Dendritic cell treated with granulocyte-macrophage colony-stimulating factor and Interleukin-4, amounts not matched to agents 40 ng/mL and 50 ng/mL, for 4 days (primary cell): ENCODE measurements around the gene SP140L.

ENCODE experiments used
- H3K27ac Mint-ChIP-seq: one replicate; pipeline ENCODE4 v1.8.0; 2022; ENCODE audit warnings: mild to moderate bottlenecking, mixed read lengths
- H3K27me3 Mint-ChIP-seq: one replicate; pipeline ENCODE4 v1.8.0; 2022; ENCODE audit warnings: mild to moderate bottlenecking, mixed read lengths
- H3K36me3 Mint-ChIP-seq: one replicate; pipeline ENCODE4 v1.8.0; 2022; ENCODE audit warnings: low read depth, mixed read lengths
- H3K4me1 Mint-ChIP-seq: one replicate; pipeline ENCODE4 v1.8.0; 2022; ENCODE audit warnings: low read depth, mixed read lengths
- H3K4me3 Mint-ChIP-seq: one replicate; pipeline ENCODE4 v1.8.0; 2022; ENCODE audit warnings: mild to moderate bottlenecking, moderate library complexity, mixed read lengths
- H3K9me3 Mint-ChIP-seq: one replicate; pipeline ENCODE4 v1.8.0; 2022; ENCODE audit warnings: mixed read lengths
- intact Hi-C: fragments of 100-400 bp; cut with micrococcal nuclease; formaldehyde crosslinking; loops from one replicate; pipeline ENCODE4 v1.15.0; 2022

SP140L gene

DNA sequence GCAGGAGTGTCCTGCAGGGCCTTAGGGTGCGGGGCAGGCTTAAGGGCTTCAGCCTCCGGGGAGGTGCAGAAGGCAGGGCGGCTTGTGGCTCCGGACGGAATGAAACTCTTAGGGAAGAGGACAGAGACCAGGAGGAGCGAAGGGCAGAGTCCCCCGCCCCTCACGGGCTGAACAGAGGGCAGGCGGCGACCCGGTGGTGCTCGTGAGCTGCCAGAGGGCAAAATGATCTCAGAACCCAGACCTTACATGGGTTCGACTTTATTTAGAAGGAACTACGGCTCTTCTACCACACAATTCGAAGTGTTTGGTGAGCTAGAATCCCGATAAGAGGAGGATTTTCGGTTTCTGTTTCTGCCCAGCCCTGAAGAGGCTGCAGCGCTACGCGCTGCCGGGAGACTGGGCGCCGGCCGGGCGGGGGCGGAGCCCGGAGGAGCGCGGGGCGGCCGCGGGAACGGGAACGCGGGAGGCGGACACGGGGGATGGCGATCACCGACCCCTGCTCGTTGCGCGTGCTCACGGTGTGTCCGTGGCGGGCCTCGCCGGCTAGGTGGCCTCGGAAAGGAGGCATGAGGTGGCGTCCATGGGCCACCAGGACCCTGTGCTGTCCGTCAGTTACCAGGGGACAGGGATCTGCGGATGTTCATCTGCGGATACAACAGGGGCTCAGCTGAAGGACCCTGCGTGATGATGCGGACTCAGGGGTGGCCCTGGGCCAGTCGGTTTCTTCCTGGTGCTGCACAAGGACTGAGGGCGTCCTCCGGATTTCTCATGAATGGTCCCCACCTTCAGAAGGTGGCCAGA is 84.8 kb downstream of the SP140L start:
- Mint-ChIP-seq H3K27me3 (peaks cover 5% of the 10 kb centered on the region), H3K36me3 (peaks cover 16% of the 10 kb centered on the region)
- intact Hi-C loops = loop anchor here (5.0 to 10.0 kb wide), 2 partner anchors 41 to 303 kb away; partner anchors contain the start of gene CAB39

DNA sequence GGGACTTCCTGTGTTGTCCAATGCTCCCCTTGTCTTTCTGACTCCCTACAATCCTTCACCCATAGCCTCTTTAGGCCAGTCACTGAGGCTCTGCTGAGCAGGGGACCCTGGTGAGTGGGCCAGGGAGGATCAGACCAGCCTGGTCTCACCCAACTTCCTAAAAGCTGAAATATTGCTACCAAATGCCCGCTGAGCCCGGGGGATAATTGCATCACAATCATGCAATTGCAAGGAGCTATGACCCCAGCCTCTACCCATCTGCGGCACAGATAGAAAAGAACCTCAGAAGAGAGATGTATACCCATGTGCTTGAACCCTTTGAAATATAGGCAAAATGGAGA is 85.3 kb downstream of the SP140L start:
- peak overlapping the region; percentile 94 for H3K4me3 Mint-ChIP-seq
- H3K27ac Mint-ChIP-seq = peak overlapping the region; percentile 96
- peaks cover 66% of the 10 kb centered on the region for H3K4me1 Mint-ChIP-seq
- peaks cover 17% of the 10 kb centered on the region for H3K36me3 Mint-ChIP-seq
- intact Hi-C loops = loop anchor here (5.0 to 10.0 kb wide), 2 partner anchors 40 to 302 kb away; partner anchors contain the start of gene CAB39
- peaks cover 5% of the 10 kb centered on the region for H3K27me3 Mint-ChIP-seq
- H3K9me3 Mint-ChIP-seq = no peaks in the 10 kb centered on the region

More for the DNA sequence above, 84.8 kb downstream of the SP140L start:
- peak overlapping the region; percentile 94 for H3K4me3 Mint-ChIP-seq
- H3K9me3 Mint-ChIP-seq = no peaks in the 10 kb centered on the region
- H3K27ac Mint-ChIP-seq = peak overlapping the region; percentile 96
- H3K4me1 Mint-ChIP-seq = peaks cover 66% of the 10 kb centered on the region

DNA sequence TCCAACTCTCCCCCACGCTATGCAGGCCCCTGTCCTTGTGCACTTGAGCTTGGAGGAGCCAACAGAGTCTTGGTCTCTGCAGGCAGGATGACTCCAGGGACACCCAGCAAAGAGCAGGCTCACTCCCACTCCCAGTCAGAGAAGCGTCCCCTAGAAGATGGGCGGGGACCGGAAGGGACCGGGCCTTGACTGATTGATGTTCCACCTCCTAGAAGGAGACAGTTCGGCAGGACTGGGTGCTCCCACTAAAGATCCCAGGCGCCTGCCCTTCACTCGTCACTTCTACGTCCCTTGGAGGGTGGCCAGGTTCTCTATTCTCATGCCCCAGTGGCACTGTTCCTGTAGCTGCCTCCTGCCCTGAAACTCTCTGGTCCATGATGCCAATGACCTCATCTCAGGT is 85.9 kb downstream of the SP140L start:
- peaks cover 17% of the 10 kb centered on the region for H3K36me3 Mint-ChIP-seq
- H3K4me1 Mint-ChIP-seq = peaks cover 66% of the 10 kb centered on the region
- peaks cover 5% of the 10 kb centered on the region for H3K27me3 Mint-ChIP-seq
- no peaks in the 10 kb centered on the region for H3K9me3 Mint-ChIP-seq
- intact Hi-C loops = loop anchor here (5.0 to 10.0 kb wide), 2 partner anchors 39 to 302 kb away; partner anchors contain the start of gene CAB39
- H3K4me3 Mint-ChIP-seq = peak overlapping the region; percentile 14
- H3K27ac Mint-ChIP-seq = peak overlapping the region; percentile 96

GRCh38 chr2:230413479-230413878 is 86.5 kb downstream of the SP140L start:
- H3K27ac Mint-ChIP-seq = no peak overlapping the region
- peaks cover 71% of the 10 kb centered on the region for H3K4me1 Mint-ChIP-seq
- no peak overlapping the region for H3K4me3 Mint-ChIP-seq
- peaks cover 5% of the 10 kb centered on the region for H3K27me3 Mint-ChIP-seq
- intact Hi-C loops = loop anchor here (5.0 to 10.0 kb wide), 2 partner anchors 39 to 301 kb away; partner anchors contain the start of gene CAB39
- H3K36me3 Mint-ChIP-seq = peaks cover 21% of the 10 kb centered on the region
- no peaks in the 10 kb centered on the region for H3K9me3 Mint-ChIP-seq

- no peaks in the 10 kb centered on the region for H3K9me3 Mint-ChIP-seq
- peaks cover 74% of the 10 kb centered on the region for H3K4me1 Mint-ChIP-seq
- peak overlapping the region; percentile 96 for H3K27ac Mint-ChIP-seq
- H3K36me3 Mint-ChIP-seq = peaks cover 29% of the 10 kb centered on the region
- H3K4me3 Mint-ChIP-seq = no peak overlapping the region
- H3K27me3 Mint-ChIP-seq = peaks cover 5% of the 10 kb centered on the region
- intact Hi-C loops = loop anchor here (5.0 to 10.0 kb wide), 2 partner anchors 38 to 300 kb away; partner anchors contain the start of gene CAB39
Measured at GRCh38 chr2:230414302-230414701, 87.3 kb downstream of the SP140L start.

- Mint-ChIP-seq H3K4me3 (peak within 1 kb of the TSS; percentile 96), H3K36me3 (peaks cover 37% of the 10 kb centered on the region), H3K27me3 (no peaks in the 10 kb centered on the region), H3K9me3 (no peaks in the 10 kb centered on the region), H3K27ac (peak within 1 kb of the TSS; percentile 96), H3K4me1 (peaks cover 67% of the 10 kb centered on the region)
- intact Hi-C loops = loop anchor here (5.0 to 10.0 kb wide), 2 partner anchors 89 to 299 kb away; partner anchors contain the start of genes CAB39 and SP140L
Measured at GRCh38 chr2:230416061-230416721, 89.2 kb downstream of the SP140L start, which contains the start of gene SP100. SP100 (plus strand) TSS chr2:230416201; CDS start chr2:230416297, 96 bp downstream.

DNA sequence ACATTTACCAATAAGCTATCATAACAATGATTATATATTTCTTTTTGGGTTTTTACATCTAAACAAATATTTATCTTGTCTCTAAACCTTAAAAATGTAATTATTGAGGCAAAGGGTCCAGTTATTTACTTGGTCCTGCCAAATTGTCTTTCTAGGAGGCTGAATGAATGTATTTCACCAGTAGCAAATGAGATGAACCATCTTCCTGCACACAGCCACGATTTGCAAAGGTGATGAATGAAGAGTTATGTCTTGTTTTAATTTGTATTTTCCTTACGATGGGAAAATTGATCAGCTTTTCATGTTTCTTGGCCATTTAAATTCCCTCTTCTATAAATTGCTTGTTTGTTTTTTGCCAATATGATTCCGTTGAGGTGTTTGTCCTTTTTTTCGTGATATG is 90.4 kb downstream of the SP140L start:
- Mint-ChIP-seq H3K4me1 (peaks cover 70% of the 10 kb centered on the region), H3K27me3 (no peaks in the 10 kb centered on the region), H3K4me3 (peak overlapping the region; percentile 65), H3K36me3 (peaks cover 42% of the 10 kb centered on the region), H3K9me3 (no peaks in the 10 kb centered on the region), H3K27ac (no peak overlapping the region)
- intact Hi-C loops = loop anchor here (5.0 to 10.0 kb wide), 2 partner anchors 90 to 297 kb away; partner anchors contain the start of genes CAB39 and SP140L

- Mint-ChIP-seq H3K27me3 (no peaks in the 10 kb centered on the region), H3K36me3 (peaks cover 50% of the 10 kb centered on the region), H3K9me3 (no peaks in the 10 kb centered on the region), H3K4me3 (peak overlapping the region; percentile 70), H3K27ac (peak overlapping the region; percentile 85), H3K4me1 (peaks cover 69% of the 10 kb centered on the region)
- intact Hi-C loops = loop anchor here (5.0 to 10.0 kb wide), 2 partner anchors 91 to 296 kb away; partner anchors contain the start of genes CAB39 and SP140L
Measured at GRCh38 chr2:230418341-230419016, 91.5 kb downstream of the SP140L start.

DNA sequence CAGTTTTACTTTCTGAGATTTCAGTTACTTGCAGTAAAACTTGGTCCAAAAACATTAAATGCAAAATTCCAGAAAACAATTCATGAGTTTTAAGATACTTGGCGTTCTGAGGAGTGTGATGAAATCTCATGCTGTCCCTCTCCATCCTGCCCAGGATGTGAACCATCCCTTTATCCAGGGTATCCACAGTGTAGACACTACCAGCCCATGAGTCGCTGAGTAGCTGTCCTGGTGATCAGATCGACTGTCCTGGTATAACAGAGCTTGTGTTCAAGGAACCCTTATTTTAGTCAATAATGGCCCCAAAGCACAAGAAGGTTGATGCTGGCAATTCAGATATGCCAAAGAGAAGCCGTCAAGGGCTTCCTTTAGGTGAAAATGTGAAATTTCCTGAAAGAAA is 92.2 kb downstream of the SP140L start:
- no peak overlapping the region for H3K4me3 Mint-ChIP-seq
- H3K9me3 Mint-ChIP-seq = no peaks in the 10 kb centered on the region
- intact Hi-C loops = loop anchor here (5.0 to 10.0 kb wide), 2 partner anchors 92 to 296 kb away; partner anchors contain the start of genes CAB39 and SP140L
- H3K27ac Mint-ChIP-seq = no peak overlapping the region
- H3K27me3 Mint-ChIP-seq = no peaks in the 10 kb centered on the region
- peaks cover 57% of the 10 kb centered on the region for H3K36me3 Mint-ChIP-seq
- peaks cover 69% of the 10 kb centered on the region for H3K4me1 Mint-ChIP-seq

GRCh38 chr2:230422149-230422548 is 95.2 kb downstream of the SP140L start:
- H3K4me3 Mint-ChIP-seq = no peak overlapping the region
- no peak overlapping the region for H3K27ac Mint-ChIP-seq
- intact Hi-C loops = loop anchor here (5.0 kb wide), 1 partner anchor 215 kb away; no protein-coding TSS in a partner anchor
- peaks cover 74% of the 10 kb centered on the region for H3K36me3 Mint-ChIP-seq
- no peaks in the 10 kb centered on the region for H3K9me3 Mint-ChIP-seq
- no peaks in the 10 kb centered on the region for H3K27me3 Mint-ChIP-seq
- peaks cover 80% of the 10 kb centered on the region for H3K4me1 Mint-ChIP-seq

GRCh38 chr2:230423851-230424458 is 97.0 kb downstream of the SP140L start:
- peaks cover 83% of the 10 kb centered on the region for H3K36me3 Mint-ChIP-seq

GRCh38 chr2:230425377-230425776 is 98.4 kb downstream of the SP140L start:
- Mint-ChIP-seq H3K9me3 (peaks cover 28% of the 10 kb centered on the region), H3K27me3 (no peaks in the 10 kb centered on the region), H3K27ac (no peak overlapping the region), H3K4me3 (no peak overlapping the region), H3K4me1 (peaks cover 72% of the 10 kb centered on the region), H3K36me3 (peaks cover 93% of the 10 kb centered on the region)
- intact Hi-C loops = no loop called here

More at GRCh38 chr2:230423851-230424458, 97.0 kb downstream of the SP140L start:
- H3K27me3 Mint-ChIP-seq = no peaks in the 10 kb centered on the region
- H3K27ac Mint-ChIP-seq = no peak overlapping the region
- no peak overlapping the region for H3K4me3 Mint-ChIP-seq
- peaks cover 71% of the 10 kb centered on the region for H3K4me1 Mint-ChIP-seq
- intact Hi-C loops = loop anchor here (5.0 kb wide), 1 partner anchor 217 kb away; no protein-coding TSS in a partner anchor
- peaks cover 14% of the 10 kb centered on the region for H3K9me3 Mint-ChIP-seq

DNA sequence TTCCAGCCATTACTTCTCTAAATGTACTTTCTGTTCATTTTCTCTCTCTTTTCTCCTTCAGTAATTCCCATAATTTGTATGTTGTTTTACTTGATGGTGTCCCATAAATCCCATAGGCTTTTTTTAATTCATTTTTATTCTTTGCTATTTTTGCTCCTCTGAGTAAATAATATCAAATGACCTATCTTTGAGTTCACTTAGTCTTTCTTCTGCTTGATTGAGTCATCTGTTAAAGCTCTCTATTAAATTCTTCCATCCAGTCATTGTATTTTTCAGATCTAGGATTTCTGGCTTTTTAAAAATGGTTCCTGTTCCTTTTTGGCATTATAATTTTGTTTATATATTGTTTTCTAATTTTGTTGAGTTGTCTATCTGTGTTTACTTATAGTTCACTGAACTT is 102.5 kb downstream of the SP140L start:
- Mint-ChIP-seq H3K27ac (no peak overlapping the region), H3K4me1 (peaks cover 52% of the 10 kb centered on the region), H3K9me3 (peaks cover 28% of the 10 kb centered on the region), H3K36me3 (peaks cover 74% of the 10 kb centered on the region), H3K27me3 (no peaks in the 10 kb centered on the region), H3K4me3 (no peak overlapping the region)
- intact Hi-C loops = no loop called here
